GM18858 (cell line): ENCODE results near the gene SLC49A3.

Experiments used
- ATAC-seq: cut with Tn5 transposase; IDR thresholded peaks from one replicate; pipeline ENCODE4 v1.9.1; 2021; ENCODE audit not compliant: unreplicated experiment

The SLC49A3 gene

GRCh38 chr4:722169-722725, 33.3 kb upstream of the SLC49A3 start:
- ATAC-seq, result no peak

GRCh38 chr4:721261-722168, 32.6 kb upstream of the SLC49A3 start:
- no peak for ATAC-seq

GRCh38 chr4:720111-720860, 31.3 kb upstream of the SLC49A3 start:
- no peak for ATAC-seq

- ATAC-seq, result no peak
Observed at GRCh38 chr4:718460-718859, 29.5 kb upstream of the SLC49A3 start.

GRCh38 chr4:717601-718320, 28.8 kb upstream of the SLC49A3 start:
- no peak for ATAC-seq

- no peak for ATAC-seq
Observed at GRCh38 chr4:714087-714486, 25.1 kb upstream of the SLC49A3 start.

- ATAC-seq, result no peak
Observed at GRCh38 chr4:712916-713632, 24.1 kb upstream of the SLC49A3 start.

- no peak for ATAC-seq
Observed at GRCh38 chr4:712093-712492, 23.1 kb upstream of the SLC49A3 start.

GRCh38 chr4:710916-711315, 22.0 kb upstream of the SLC49A3 start:
- ATAC-seq, result no peak

GRCh38 chr4:710116-710515, 21.2 kb upstream of the SLC49A3 start:
- no peak for ATAC-seq

- ATAC-seq, result no peak
Observed at GRCh38 chr4:709348-709747, 20.4 kb upstream of the SLC49A3 start.

GRCh38 chr4:708631-708933, 19.6 kb upstream of the SLC49A3 start:
- ATAC-seq, result no peak

GRCh38 chr4:707929-708630, 19.1 kb upstream of the SLC49A3 start:
- no peak for ATAC-seq

- no peak for ATAC-seq
Observed at GRCh38 chr4:706834-707598, 18.1 kb upstream of the SLC49A3 start.

GRCh38 chr4:706083-706633, 17.2 kb upstream of the SLC49A3 start:
- ATAC-seq, result peak; percentile 5

- peak; percentile 76 for ATAC-seq
Observed at GRCh38 chr4:705278-706082, 16.5 kb upstream of the SLC49A3 start, which contains the start of gene PCGF3. Gene PCGF3, plus strand, starts transcription at chr4:705832. Its CDS starts 27,849 bp downstream, at chr4:733681.

GRCh38 chr4:704971-705277, 16.0 kb upstream of the SLC49A3 start:
- no peak for ATAC-seq

- ATAC-seq, result no peak
Observed at GRCh38 chr4:704198-704891, 15.4 kb upstream of the SLC49A3 start.
